HG03159 (cell line): ENCODE results near the gene GRK2.

Experiments
- ATAC-seq: cut with Tn5 transposase; IDR thresholded peaks from one replicate; pipeline ENCODE4 v1.9.1; 2021; ENCODE audit warnings: mild to moderate bottlenecking, moderate library complexity; ENCODE audit not compliant: unreplicated experiment

GRK2 gene

GRCh38 chr11:67293090-67293489, 26.8 kb downstream of the GRK2 start:
- no peak for ATAC-seq

- no peak for ATAC-seq
Observed at GRCh38 chr11:67295846-67296245, 29.6 kb downstream of the GRK2 start.

DNA sequence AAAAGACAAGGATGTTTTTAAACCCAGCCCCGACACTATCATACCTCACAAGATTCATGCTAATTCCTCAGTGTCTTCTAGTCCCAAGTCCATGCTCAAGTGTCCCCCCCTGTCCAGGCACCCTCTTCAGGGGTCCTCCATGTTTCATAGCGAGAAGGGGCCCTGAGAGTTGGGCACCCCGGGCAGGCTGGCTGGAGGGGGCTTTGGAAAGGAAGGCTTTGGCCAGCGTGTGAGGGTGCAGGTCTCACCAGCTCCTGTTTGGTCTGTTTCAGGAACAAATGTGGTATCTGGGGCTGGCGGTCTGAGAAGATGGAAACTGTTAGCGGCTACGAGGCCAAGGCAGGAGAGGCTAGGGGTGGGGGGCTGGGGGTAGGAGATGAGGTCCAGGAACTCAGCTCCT, 32.5 kb downstream of the GRK2 start:
- ATAC-seq: no peak

GRCh38 chr11:67299471-67300191, 33.4 kb downstream of the GRK2 start:
- no peak for ATAC-seq

DNA sequence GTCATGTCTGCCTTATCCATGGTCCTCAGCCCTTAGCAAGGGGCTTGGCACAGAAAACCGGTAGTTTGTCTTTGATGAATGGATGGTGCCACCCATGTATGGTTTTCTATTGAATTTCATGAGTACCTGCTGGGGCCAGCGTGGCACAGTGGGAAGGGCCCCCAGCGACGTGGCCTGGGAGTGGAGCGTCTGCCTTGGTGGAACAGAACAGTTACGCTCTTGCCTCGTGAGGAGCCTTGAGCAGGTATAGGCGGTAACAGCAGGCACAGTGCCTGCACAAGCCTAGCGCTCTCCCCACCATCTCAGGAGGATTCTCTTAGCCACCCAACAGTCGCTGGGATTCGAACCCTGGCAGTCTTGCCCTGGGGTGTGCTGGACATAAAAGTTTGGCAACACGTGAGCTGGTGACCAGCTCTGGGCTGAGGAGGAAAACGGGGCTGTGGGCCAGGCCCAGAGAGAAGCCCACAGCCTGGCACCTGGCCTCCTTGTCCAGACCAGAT, 34.0 kb downstream of the GRK2 start:
- ATAC-seq: no peak

GRCh38 chr11:67300756-67301312, 34.6 kb downstream of the GRK2 start:
- ATAC-seq: no peak

DNA sequence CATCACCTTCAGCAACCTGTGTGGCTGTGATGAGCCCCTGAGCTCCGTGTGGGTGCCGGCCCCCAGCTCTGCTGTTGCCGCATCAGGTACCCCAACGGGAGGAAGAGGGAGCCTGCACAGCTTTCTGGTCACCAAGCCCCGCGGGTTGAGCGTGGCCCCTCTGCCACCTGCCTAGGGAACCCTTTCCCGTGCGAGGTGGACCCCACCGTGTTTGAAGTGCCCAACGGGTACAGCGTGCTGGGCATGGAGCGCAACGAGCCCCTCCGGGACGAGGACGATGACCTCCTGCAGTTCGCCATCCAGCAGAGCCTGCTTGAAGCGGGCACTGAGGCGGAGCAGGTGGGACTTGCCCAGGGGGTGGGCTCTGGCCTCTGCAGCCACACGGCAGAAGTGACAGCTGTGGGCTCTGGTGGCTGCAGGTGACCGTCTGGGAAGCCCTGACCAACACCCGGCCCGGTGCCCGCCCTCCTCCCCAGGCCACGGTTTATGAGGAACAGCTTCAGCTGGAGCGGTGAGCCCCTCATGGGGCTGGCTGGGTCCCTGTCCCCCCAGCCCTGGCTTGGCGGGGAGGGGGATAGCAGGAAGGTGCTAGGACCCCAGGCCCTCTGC, 35.1 kb downstream of the GRK2 start:
- ATAC-seq: no peak

DNA sequence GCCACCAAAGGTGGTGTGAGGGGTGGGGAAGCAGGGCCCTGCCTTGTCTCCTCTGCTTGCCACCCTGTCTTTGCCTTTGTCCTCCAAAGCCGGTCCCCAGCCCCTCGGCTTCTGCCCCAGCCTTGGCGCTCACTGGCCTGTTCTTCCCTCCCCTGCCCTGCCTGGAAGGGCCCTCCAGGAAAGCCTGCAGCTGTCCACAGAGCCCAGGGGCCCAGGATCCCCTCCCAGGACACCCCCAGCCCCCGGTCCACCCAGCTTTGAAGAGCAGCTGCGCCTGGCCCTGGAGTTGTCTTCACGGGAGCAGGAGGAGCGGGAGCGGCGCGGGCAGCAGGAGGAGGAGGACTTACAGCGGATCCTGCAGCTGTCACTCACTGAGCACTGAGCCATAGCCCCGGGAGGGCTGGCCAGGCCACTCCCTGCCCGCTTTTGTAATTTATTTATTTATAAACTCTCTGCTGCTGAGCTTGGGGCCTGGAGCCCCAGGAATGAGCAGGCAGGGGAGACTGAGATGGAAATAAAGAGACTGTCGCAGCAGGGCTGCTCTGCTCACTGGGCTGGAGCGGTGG, 35.8 kb downstream of the GRK2 start:
- no peak for ATAC-seq

GRCh38 chr11:67302571-67303131, 36.4 kb downstream of the GRK2 start:
- ATAC-seq: no peak

- ATAC-seq: no peak
Observed at GRCh38 chr11:67303132-67303834, 37.0 kb downstream of the GRK2 start, which contains the start of gene SSH3. SSH3 (plus strand) TSS chr11:67303530; CDS start chr11:67303626, 96 bp downstream.

DNA sequence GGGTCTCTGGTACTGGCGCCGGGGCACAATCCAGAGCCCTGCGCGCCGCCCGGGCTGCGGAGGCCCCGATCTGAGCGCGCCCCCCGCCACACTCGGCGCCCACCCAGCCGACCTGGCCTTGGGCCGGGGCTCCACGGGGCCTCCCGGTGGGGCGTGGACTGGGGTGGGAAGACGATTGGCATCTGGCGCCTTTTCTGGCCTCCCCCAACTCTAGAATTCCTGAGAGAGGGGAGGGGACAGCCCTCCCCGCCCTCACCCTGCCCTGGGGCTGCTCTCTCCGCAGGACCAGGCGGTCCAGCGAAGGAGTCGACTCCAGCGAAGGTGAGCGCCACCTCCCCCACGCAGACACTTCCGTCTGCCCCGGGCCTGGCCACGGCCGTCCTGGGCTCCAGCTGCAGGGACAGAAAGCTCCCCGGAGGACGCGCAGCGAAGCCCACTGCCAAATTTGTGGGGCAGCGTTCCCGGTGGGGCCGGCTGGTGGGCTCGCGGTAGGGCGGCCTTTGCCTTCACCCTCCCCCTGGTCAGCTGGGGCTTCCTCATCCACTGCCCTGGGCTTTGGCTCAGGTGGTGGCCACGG, 37.6 kb downstream of the GRK2 start:
- no peak for ATAC-seq

DNA sequence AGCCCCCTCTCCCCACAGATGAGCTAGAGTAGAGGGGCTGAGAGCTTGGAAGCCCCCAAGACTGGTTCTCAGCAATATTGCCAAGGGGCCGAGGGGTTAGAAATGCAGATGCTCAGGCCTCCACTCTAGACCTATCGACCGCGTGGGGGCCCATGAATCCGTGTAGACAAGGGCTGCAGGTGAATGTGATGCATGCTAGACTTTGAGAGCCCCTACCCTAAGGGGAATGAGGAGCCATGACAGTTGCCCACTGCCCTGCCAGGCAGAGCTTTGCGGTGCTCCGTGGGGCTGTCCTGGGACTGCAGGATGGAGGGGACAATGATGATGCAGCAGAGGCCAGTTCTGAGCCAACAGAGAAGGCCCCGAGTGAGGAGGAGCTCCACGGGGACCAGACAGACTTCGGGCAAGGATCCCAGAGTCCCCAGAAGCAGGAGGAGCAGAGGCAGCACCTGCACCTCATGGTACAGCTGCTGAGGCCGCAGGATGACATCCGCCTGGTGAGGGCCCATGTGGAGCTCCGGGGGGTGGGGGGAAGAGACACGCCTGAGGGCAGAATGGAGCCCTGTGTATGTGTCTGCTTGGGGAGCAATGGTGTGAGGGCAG, 38.3 kb downstream of the GRK2 start:
- no peak for ATAC-seq

DNA sequence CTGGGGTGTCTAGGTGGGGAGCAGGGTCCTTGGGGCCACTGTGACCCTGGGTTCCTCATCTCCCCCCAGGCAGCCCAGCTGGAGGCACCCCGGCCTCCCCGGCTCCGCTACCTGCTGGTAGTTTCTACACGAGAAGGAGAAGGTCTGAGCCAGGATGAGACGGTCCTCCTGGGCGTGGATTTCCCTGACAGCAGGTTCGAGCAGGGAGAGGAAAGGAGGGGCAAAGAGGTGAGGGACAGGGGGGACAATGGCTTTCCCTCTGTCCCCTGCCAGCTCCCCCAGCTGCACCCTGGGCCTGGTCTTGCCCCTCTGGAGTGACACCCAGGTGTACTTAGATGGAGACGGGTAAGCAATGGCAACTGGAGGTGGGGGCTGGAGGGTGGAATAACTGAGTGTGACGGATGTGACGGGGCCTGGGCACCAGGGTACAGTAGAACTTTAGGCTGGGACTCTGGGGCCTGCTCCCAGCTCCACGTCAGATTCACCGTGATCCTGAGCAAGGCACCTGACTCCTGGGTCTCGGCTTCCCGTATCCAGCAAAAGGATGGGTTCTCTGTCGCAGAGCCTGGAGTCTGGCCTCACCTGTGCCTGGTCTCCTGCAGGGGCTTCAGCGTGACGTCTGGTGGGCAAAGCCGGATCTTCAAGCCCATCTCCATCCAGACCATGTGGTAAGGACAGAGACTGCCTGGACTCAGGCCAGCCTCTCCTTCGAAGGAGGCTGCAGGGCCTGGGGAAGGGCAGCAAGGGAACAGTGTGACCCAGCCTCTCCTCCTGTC, 40.7 kb downstream of the GRK2 start:
- no peak for ATAC-seq

GRCh38 chr11:67307545-67308001, 41.3 kb downstream of the GRK2 start:
- no peak for ATAC-seq

- no peak for ATAC-seq
Observed at GRCh38 chr11:67308031-67308866, 42.0 kb downstream of the GRK2 start.

DNA sequence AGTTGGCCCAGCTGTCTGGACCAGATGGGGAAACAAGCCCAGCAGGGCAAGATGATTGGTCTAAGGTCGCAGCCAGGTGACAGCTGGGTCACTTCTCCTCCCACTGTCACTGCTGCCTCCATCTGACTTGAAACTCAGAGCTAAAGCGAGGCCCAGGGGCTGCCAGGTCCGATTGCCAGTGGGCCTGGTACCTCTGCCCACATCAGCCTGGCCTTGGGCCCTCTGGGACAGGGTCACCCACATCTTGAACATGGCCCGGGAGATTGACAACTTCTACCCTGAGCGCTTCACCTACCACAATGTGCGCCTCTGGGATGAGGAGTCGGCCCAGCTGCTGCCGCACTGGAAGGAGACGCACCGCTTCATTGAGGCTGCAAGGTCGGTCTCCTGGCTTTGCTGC, 42.9 kb downstream of the GRK2 start:
- ATAC-seq: no peak

DNA sequence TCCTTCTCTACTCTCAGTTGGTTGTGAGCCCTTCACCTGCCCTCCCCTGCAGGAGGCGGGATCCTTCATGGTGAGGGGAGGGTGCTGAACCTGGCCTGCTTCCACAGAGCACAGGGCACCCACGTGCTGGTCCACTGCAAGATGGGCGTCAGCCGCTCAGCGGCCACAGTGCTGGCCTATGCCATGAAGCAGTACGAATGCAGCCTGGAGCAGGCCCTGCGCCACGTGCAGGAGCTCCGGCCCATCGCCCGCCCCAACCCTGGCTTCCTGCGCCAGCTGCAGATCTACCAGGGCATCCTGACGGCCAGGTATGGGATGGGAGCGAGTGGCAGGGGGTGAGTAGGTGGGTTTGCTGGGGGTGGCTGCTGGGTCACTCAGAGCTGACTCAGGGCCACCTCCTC, 43.4 kb downstream of the GRK2 start:
- ATAC-seq: no peak

GRCh38 chr11:67310246-67311050, 44.2 kb downstream of the GRK2 start:
- no peak for ATAC-seq
